Activated T-cell treated with anti-CD3 and anti-CD28 coated beads for 4 hours (primary cell): ENCODE results near the gene PTPRN2.
"Not testable (repeated sequence)": the region's sequence is repeated elsewhere in the genome, so short reads cannot be mapped to it uniquely, and the experiment has no call there.

Source experiments
- DNase-seq: peaks from one replicate; pipeline ENCODE4 v3.0.0-alpha.2; 2020

Gene PTPRN2

DNA sequence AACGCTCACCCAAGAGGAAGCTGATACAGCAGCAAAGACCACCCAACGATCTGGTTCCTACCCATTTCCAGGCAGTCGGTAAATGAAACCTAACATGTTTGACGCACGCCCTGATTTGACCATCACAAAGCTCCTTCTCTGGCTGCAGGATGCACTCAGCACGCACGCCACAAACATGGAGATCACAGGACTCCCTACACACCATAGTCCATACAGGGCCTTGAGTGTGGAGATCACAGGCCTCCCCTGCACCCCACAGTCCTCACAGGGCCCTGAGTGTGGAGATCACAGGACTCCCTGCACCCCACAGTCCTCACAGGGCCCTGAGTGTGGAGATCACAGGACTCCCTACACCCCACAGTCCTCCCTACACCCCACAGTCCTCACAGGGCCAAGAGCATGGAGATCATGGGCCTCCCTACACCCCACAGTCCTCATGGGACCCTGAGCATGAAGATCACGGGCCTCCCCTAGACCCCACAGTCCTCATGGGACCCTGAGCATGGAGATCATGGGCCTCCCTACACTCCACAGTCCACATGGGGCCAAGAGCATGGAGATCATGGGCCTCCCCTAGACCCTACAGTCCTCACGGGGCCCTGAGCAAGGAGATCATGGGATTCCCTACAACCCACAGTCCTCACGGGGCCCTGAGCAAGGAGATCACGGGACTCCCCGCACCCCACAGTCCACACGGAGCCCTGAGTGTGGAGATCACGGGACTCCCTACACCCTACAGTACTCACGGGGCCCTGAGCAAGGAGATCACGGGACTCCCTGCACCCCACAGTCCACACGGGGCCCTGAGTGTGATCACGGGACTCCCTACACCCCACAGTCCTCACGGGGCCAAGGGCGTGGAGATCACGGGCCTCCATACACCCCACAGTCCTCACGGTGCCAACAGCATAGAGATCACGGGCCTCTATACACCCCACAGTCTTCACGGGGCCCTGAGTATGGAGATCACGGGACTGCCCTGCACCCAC is 841.6 kb downstream of the PTPRN2 start:
- no peak for DNase-seq

DNA sequence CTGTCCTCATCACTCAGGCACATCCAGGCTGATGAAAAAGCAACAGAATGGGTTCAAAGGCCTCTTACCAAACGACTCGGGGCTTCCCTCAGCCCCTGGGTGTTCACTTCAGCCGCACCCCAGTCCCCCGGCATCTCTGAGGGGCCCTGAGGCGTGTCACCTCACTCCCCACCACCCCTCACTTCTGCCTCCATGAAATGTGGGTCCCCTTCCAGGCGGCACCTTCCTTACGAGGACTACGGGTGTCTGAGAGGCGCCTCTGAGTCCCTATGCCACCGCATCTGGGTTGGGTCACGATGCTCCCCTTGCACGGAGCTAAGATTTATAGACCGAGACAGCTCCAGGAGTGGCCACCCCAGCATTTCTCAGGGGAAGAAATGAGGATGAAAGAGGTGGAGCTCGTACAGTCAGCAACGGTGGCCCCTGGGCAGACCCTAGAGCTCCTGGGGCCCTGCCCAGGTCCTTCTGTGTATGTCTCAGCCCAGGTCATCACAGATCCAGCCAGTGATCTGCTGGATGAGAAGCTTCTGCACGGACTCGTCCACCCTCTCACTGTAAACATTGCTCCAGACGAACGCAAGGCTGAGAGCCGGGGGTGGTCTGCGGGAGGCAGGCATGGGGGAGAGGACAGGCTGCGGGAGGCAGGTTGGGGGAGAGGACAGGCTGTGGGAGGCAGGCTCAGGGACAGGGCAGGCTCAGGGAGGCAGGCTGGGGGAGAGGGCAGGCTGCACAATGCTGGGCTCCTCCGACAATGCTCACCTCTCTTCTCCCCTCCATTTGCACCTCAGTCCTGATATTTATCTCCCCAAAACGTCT is 842.6 kb downstream of the PTPRN2 start:
- no peak for DNase-seq

DNA sequence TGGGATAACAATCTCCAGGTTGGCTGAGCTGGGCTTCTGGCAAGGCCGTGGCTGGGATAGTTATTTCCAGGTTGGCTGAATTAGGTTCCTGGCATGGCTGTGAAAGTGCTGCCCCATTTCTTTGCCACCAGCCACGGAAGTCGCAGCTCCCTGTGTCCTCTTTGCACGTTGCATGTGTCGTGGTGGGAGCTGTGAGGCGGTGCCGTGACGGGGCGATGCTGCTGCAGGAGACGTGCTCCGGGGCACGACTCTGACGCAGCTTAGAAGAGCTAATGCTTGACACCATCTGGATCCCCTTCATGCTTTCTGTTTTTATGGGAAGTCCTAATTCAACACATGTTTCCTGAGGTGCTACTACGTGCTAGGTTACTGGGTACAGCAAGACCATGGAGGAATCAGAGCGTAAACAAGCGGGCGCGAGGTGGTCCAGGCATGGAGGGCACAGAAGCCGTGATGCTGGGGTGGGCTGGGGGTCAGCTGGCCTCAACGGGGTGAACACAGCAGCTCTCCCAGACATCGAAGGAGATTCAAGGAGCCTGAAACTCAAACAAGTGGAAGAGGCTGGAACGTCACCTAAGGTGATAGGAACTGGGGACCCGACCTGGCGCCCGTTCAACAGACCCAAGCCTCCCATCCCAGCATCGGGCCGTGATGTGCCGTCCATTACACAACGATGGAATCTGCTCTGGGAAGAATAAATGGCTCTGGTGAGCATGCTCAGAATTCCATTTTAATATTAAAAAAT is 843.7 kb downstream of the PTPRN2 start:
- DNase-seq, result no peak

DNA sequence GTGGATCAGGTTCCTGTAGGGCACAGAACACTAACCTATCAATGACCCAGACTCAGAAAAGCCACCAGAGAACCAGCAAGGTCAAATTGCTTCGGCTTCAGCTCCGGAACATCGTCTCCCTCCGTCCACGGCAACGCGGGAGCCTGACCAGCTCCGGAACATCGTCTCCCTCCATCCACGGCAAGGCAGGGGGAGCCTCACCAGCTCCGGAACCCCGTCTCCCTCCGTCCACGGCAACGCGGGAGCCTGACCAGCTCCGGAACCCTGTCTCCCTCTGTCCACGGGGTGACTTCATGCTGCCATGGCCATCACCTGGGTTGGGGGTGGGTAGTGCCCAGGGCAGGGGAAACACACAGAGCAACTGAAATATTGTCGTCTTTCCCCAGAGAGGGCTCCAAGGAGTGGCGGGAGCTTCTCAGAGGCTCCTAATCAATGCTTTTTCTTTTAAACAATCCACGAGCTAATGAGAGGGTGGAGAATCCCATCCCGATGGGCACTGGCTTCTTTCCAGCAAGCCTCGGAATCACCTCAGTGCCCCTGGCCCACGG is 847.3 kb downstream of the PTPRN2 start:
- no peak for DNase-seq

DNA sequence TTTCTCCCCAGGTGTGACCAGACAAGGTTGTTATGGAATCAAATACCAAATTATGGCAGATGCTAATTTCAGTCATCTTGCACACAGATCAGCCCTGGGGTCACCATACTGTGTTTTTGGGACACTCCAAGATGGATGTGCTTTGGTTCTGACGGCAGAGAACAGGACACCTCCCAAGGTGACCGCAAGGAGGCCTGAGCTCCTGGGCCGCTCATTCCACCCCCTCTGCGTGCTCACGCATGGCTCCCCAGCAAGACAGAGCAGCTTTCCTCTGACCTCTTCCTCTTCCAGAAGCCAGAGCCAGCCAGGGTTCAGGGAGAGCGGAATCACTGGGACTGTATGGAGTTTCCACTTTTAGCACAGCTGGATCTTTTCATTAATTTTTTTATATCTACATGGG is 848.0 kb downstream of the PTPRN2 start:
- no peak for DNase-seq

DNA sequence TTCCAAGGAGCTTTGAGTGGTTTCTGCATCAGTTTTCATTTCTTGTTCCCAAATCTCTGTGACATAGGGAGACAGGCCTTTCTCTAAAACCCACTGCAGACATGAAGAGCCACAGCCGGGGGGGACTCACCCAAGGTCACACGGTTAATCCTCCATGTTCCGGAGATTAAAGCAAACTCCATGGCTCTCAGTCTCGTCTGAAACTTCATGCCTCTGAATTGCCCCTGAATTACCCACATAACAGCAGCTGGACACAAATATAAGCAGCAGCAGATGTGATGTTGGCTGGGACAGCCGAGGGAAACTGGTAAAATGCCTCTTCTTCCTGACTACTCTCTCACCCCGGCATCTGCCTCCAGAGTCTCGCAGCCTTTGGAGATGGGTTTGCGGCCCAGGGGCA is 848.6 kb downstream of the PTPRN2 start:
- no peak for DNase-seq

DNA sequence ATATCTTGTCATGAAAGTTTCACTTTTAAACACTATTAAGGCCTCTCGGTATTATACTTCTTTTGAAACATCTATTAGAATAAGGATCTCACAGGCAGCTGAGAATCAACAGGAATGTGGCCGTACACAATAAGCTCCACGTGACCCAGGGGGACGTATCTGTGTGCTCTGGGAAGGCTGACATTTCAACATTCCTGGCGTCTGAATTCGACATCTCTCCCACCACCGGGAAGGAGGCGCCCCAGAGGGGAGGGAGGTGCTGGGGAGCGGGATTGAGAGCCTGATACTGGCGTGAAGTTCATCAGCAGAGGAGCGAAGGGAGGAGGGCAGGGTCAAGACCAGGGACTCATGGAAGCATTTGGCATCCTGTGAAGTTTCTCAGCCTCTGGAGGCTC is 849.6 kb downstream of the PTPRN2 start:
- no peak for DNase-seq

DNA sequence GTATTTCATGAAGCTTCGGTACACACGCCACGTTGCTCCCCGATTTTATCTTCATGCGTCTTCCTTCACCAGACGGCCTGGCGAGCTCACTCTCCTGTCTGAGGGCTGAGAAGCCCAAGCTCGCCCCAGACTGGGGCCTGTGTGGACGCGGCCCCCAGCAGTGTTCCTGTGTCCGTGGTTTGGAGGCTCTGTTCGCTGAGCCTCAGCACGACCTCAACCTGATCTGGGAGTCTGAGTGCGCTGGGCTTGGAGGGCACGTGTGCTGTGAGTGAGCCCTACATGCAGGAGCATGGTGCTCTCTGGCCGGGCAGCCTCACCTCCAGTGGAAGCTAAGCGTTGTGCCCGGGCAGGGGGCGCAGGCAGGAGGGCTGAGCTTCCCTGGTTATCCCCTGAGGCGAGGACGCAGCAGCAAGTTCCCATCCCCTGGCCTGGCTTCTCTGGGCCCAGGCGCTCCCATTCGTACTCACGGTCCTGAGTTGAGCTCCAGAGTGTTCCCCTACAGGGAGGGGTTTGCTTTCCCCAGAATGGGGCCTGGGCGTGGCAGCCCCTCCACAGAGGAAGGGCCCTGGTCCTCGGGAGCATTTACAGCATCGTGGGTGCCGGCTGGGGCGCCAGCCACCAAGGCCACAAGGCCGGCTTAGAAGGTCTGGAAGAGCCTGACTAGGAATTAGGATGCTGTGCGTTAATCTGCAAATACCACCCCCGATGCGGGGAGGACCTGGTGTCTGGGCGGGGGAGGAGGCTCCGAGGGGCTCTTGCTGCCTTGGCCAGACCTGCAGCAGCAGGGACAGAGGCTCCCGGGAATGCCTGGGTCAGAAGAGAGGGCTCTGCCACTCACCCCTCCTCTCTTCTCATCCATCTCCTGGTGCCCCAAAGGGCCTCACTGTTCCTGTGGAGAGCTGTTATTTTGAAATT is 850.2 kb downstream of the PTPRN2 start:
- DNase-seq, result no peak

DNA sequence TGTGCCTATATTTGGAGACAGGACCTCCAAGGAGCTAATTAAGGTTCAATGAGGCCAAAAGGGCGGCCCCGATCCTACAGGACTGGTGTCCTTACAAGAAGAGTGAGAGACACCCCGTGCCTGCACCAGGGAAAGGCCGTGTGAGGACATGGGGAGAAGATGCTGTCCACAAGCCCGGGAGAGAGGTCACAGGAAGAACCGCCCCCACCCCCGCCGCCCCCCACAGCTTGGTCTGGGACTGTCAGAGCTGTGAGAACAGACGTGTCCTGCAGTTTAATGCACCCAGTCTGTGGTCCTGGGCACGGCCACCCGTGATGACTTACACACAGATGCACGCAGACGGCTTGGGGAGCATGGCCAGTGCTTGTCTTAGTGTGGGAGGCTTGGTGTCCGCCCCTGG is 851.3 kb downstream of the PTPRN2 start:
- no peak for DNase-seq

DNA sequence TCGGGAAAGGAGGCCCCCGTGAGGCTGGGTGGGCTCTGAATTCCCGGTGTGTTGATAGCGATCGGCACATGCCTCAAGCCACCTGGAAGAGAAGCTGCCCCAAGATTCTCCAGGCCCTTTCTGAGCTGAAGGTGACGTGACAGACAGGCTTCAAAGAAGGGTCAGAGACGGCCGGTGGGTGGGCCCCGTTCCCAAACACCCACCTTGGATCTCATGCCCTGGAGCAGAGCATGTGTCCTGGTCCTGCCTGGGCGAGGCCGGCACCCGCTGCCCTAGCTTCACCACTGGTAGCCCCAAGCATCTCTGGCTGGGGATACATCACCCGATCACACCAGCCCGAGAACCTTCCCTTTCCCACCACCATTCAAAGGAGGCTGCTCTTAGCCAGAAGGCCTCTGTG is 851.8 kb downstream of the PTPRN2 start:
- DNase-seq, result no peak

DNA sequence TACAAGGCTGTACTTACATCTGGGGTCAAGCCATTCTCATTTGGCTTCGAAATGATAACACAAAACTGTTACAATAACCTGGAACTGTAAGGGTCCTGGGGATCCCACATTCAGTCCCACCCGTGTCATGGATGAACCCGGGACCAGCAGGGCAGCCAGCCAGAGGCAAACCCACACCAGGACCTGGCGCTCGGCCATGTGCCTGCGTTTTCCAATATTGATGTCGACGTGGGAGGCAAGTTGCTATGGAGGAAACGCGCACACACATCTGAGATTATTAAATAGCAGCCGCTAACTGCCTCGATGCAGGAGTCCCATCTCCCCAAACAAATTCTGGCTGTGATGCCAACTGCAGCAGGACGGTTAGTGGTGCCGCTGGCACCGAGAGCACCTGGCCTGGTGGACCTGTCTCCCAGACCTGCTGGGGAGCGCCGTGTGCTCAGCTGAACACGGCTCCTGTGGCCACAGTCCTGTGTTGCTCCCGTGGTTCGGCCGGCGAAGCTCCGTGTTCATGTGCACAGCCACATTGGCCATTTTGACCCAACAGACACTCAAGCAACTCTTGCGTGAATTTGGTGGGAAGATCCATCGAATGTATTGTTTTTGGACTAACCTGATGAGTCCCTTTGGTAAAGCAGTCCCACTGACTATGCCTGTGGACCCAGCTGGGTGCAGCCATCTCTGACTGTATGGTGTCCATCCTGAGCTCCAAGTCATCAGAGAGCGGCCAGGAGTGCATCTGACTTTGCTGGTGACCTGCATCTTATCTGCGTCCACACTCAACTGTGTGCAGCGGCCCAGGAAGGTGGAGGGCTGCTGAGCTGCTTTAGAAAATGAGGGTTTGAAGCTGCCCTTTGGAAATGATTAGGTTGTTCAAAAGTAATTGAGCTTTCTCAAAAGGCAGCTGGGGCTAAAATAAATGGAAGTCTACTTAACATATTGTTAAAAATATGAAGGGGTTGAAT is 852.7 kb downstream of the PTPRN2 start:
- DNase-seq, result no peak

DNA sequence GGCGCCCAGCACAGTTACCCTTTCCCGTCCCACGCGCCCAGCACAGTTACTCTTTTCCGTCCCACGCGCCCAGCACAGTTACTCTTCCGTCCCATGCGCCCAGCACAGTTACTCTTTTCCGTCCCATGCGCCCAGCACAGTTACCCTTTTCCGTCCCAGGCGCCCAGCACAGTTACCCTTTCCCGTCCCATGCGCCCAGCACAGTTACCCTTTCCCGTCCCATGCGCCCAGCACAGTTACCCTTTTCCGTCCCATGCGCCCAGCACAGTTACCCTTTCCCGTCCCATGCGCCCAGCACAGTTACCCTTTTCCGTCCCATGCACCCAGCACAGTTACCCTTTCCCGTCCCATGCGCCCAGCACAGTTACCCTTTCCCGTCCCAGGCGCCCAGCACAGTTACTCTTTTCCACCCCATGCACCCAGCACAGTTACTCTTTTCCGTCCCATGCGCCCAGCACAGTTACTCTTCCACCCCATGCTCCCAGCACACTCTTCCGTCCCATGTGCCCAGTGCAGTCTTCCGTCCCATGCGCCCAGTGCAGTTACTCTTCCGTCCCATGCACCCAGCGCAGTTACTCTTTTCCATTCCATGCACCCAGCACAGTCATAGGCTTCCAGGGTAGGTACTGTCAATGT is 853.7 kb downstream of the PTPRN2 start:
- DNase-seq, result not testable (repeated sequence)

DNA sequence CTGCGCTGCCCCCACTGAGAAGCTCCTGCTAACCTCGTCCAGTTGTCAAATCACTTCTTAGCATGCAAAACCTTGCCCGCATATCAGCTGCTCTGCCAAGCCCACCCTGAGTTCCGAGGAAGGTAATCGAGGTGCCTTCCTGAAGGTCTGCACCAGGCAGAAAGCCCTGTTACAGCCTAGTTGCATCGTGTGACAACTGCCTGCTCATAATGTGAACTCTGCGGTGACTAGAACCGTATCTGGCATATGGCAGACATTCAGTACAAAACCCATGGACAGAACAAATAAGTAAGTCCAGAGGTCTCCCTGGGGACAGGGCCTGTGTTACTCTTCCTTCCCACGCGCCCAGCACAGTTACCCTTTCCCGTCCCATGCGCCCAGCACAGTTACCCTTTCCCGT is 856.5 kb downstream of the PTPRN2 start:
- no peak for DNase-seq

DNA sequence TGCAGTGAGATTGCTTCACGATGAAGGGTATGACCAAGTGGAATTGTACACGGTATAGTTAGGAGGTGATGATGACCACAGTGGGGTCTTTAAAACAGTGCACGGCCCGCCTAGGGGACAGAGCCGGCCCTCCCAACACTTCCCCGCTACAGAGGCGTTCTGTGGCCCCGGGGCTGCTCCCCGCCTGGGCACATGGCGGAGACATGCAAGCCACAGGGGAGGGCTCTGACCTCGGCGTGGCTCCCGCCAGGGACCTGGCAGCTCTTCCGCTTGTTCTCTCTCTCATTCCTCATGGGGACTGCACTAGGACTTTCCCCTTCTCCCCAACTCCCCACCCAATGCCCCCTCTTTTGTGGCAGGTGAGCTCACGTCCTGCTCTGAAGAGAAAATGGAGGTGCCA is 857.0 kb downstream of the PTPRN2 start:
- DNase-seq, result no peak

DNA sequence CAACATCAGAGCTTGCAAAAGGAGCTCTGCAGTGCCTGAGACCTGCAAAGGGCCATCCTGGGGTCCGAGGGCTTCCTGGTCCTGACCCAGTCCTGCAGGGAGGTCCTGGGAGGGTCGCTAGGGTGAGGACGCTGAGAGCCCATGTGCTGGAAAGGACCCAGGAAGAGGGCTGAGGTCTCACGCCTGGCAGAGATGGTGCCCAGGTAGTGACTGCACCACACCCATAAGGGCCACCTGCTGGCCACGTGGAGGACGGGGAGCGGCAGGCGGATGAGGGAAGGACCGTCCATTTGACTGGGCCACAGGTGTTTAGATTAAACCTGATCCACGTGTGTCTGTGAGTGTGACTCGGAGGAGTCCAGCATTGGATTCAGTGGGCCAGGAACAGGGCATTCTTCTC is 858.1 kb downstream of the PTPRN2 start:
- DNase-seq, result no peak

DNA sequence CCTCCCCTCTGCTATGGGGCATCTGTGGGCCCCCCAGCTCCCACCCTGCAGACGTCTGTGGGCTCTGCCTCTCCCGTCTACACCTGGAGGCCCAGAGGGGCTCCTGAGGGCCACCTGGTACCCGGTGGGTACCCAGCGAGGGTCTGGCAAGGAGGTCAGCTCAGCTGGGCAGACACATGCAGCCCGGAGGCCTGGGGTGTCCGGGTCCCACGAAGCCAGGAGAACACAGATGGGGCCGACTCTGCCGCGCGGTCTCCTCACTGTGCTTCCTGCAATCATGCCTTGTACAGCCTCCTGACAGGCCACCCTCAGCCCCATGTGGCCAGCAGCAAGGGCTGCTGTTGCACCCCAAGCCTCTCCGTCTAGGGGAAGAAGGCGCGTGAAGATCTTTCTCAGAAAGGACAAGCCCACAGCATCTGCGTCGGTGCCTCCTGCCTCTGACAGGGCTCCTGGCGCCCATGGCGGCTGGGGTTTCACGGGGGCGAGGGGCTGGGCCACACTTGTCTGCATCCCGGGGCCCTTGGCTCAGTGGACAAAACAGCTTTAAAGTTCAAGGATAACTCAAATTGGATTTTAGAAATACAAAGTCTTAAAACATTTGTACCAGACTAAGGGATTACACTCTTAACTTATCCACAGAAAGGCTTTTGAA is 859.5 kb downstream of the PTPRN2 start:
- DNase-seq, result no peak

DNA sequence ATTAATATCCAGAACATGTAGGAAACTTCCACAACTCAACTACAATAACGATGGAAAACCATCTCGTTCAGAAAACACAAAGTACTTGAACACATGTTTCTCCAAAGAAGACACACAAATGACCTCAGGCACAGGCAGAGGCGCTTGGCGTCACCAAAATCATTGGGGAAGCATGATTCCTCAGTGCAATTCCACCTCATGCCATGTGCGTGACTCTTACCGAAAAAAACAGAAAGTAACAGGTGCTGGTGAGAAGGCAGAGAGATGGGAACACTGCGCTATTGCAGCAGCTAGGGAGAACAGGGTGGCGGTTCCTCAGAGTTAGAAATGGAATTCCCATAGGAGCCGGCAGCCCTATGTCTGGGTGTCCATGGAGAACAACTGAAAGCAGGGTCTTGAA is 860.9 kb downstream of the PTPRN2 start:
- DNase-seq, result no peak

DNA sequence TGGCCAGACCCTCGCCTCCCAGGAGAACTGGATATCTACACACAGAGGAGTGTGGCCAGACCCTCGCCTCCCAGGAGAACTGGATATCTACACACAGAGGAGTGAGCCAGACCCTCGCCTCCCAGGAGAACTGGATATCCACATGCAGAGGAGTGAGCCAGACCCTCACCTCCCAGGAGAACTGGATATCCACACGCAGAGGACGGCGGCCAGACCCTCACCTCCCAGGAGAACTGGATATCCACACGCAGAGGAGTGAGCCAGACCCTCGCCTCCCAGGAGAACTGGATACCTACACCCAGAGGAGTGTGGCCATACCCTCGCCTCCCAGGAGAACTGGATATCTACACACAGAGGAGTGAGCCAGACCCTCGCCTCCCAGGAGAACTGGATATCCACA is 862.3 kb downstream of the PTPRN2 start:
- not testable (repeated sequence) for DNase-seq

DNA sequence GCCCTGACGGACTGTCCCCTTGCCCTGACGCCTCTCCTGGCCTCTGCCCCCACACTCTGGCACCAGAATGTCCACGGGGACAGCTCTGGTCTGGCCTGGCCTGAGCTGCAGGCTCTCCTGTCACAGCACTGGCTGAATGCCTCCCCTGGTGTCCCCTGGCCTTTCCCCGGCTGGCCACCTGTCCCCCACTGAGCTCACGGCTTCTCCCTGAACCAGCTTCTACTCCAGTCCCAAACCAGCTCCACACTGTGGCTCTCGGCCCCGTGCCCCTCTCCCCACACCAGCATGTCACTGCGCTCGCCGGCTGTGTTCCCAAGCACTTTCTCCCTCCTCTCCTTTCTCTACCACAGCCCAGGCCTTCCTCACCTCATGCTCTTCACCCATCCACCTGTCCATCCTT is 864.4 kb downstream of the PTPRN2 start:
- DNase-seq, result no peak
